ENCODE data around the gene CORO2B.

GRCh38 chr15:68565234-68565633, 13.6 kb upstream of the CORO2B start:
- TF ChIP-seq CTCF (IDR thresholded peaks at IDR 0.05; ENCODE audit: borderline replicate concordance, extremely low read depth, low read length, poor library complexity, severe bottlenecking) (no peak), EZH2 (IDR thresholded peaks at IDR 0.05; ENCODE audit: borderline replicate concordance, low read depth, low read length, severe bottlenecking) (no peak)

All from DND-41 (cell line).